Parathyroid adenoma (tissue), 2 donors: ENCODE results near the gene METTL8.
"Not testable (repeated sequence)": the region's sequence is repeated elsewhere in the genome, so short reads cannot be mapped to it uniquely, and the experiment has no call there.

Experiments
- H2AFZ ChIP-seq: fragments of 300-600 bp; sonication (generic); one replicate; pipeline ENCODE4 v1.7.0; 2017; ENCODE audit warnings: antibody characterized with exemption, mild to moderate bottlenecking
- H3K27ac ChIP-seq: fragments of 300-600 bp; sonication (generic); one replicate; pipeline ENCODE4 v1.7.0; 2017
- H3K27me3 ChIP-seq: fragments of 300-600 bp; sonication (generic); one replicate; pipeline ENCODE4 v1.7.0; 2017; ENCODE audit warnings: low read length; ENCODE audit not compliant: control insufficient read depth, insufficient read depth
- H3K36me3 ChIP-seq: fragments of 300-600 bp; sonication (generic); one replicate; pipeline ENCODE4 v1.7.0; 2017; ENCODE audit warnings: low read length; ENCODE audit not compliant: control insufficient read depth, insufficient read depth
- H3K4me1 ChIP-seq: fragments of 300-600 bp; sonication (generic); one replicate; pipeline ENCODE4 v1.7.0; 2017; ENCODE audit warnings: control low read depth
- H3K4me2 ChIP-seq: fragments of 300-600 bp; sonication (generic); one replicate; pipeline ENCODE4 v1.7.0; 2017; ENCODE audit warnings: low read length
- H3K4me3 ChIP-seq: fragments of 300-600 bp; sonication (generic); one replicate; pipeline ENCODE4 v1.7.0; 2017; ENCODE audit warnings: low read depth, low read length
- H3K79me2 ChIP-seq: fragments of 300-600 bp; sonication (generic); one replicate; pipeline ENCODE4 v1.7.0; 2017; ENCODE audit warnings: control low read depth
- H3K9ac ChIP-seq: fragments of 300-600 bp; sonication (generic); one replicate; pipeline ENCODE4 v1.7.0; 2017; ENCODE audit warnings: mild to moderate bottlenecking
- H3K9me3 ChIP-seq: fragments of 300-600 bp; sonication (generic); one replicate; pipeline ENCODE4 v1.7.0; 2017; ENCODE audit warnings: low read length; ENCODE audit not compliant: control insufficient read depth
- CTCF ChIP-seq: fragments of 300-600 bp; sonication (generic); IDR thresholded peaks from one replicate; pipeline ENCODE4 v1.7.0; 2017; ENCODE audit warnings: antibody characterized with exemption, mild to moderate bottlenecking
- donor health status: primary hyperparathyroidism.

METTL8 gene

GRCh38 chr2:171420728-171421563, 12.8 kb downstream of the METTL8 start:
- H3K4me1 ChIP-seq = no peaks in the 10 kb centered on the region

GRCh38 chr2:171419333-171419732, 14.5 kb downstream of the METTL8 start:
- Histone ChIP-seq H3K4me3 (no peak overlapping the region), H3K27me3 (no peaks in the 10 kb centered on the region), H3K4me1 (no peaks in the 10 kb centered on the region), H3K36me3 (no peaks in the 10 kb centered on the region), H3K4me2 (no peak overlapping the region), H3K9me3 (no peaks in the 10 kb centered on the region), H2AFZ (no peak overlapping the region), H3K79me2 (peaks cover 3% of the 10 kb centered on the region), H3K9ac (no peak overlapping the region), H3K27ac (no peak overlapping the region)
- no peak for TF ChIP-seq CTCF

More at GRCh38 chr2:171420728-171421563, 12.8 kb downstream of the METTL8 start:
- Histone ChIP-seq H3K4me2 (no peak overlapping the region), H3K27ac (no peak overlapping the region), H3K79me2 (peaks cover 3% of the 10 kb centered on the region), H2AFZ (no peak overlapping the region), H3K36me3 (no peaks in the 10 kb centered on the region), H3K4me3 (no peak overlapping the region), H3K9me3 (no peaks in the 10 kb centered on the region), H3K27me3 (no peaks in the 10 kb centered on the region), H3K9ac (no peak overlapping the region)
- TF ChIP-seq CTCF = no peak

- no peaks in the 10 kb centered on the region for H3K9me3 ChIP-seq
- peak; percentile 83 for TF ChIP-seq CTCF
- H3K36me3 ChIP-seq = no peaks in the 10 kb centered on the region
- H3K9ac ChIP-seq = no peak overlapping the region
- no peak overlapping the region for H3K27ac ChIP-seq
- no peaks in the 10 kb centered on the region for H3K79me2 ChIP-seq
- no peaks in the 10 kb centered on the region for H3K4me1 ChIP-seq
- peak overlapping the region; percentile 39 for H2AFZ ChIP-seq
- H3K27me3 ChIP-seq = no peaks in the 10 kb centered on the region
- H3K4me3 ChIP-seq = no peak overlapping the region
- no peak overlapping the region for H3K4me2 ChIP-seq
Observed at GRCh38 chr2:171416009-171416926, 17.5 kb downstream of the METTL8 start.

GRCh38 chr2:171414645-171415044, 19.1 kb downstream of the METTL8 start:
- not testable (repeated sequence) for H3K4me1 ChIP-seq, H3K4me3 ChIP-seq, H3K36me3 ChIP-seq, H3K27ac ChIP-seq, H3K9ac ChIP-seq, H3K4me2 ChIP-seq, H2AFZ ChIP-seq, H3K79me2 ChIP-seq, H3K9me3 ChIP-seq, H3K27me3 ChIP-seq

- no peak for TF ChIP-seq CTCF
- Histone ChIP-seq H3K4me3 (no peak overlapping the region), H3K9ac (no peak overlapping the region), H3K79me2 (no peaks in the 10 kb centered on the region), H3K27ac (no peak overlapping the region), H3K9me3 (no peaks in the 10 kb centered on the region), H3K4me2 (no peak overlapping the region), H3K4me1 (peaks cover 3% of the 10 kb centered on the region), H3K27me3 (no peaks in the 10 kb centered on the region), H3K36me3 (no peaks in the 10 kb centered on the region), H2AFZ (no peak overlapping the region)
Observed at GRCh38 chr2:171412571-171413175, 21.1 kb downstream of the METTL8 start.
